Measurements from ENCODE around the gene GATA6. TPM values are rescaled to one million over a fixed set of nuclear protein-coding genes. Genes with fewer than 3 reads are reported as not detected.

GATA6 gene
- total and polyA plus RNA-seq, 2 of the 13 experiments (the other 11 are each of a cell fraction or from before 2014, with no cell fraction given) = 0.84 to 3.2 TPM

DNA sequence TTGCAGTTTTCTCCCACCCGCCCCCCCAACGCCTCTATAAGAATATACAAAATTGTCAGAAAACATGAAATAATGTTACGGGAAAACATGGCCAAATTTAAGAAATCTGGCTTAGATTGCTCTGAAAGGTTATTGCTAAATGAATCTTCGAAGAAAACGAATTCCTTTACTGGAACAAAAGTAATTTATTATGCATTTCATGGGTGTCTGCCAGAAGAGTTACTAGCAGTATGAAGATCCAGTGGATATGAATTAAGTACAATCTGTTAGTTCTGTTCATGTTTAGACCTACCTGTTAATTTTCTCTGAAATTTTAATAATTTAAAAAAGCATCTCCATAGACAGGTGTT, 21.9 kb downstream of the GATA6 start:
- no peaks in the 10 kb centered on the region for H3K36me3 ChIP-seq (replicated peaks in 1 of 2; ENCODE audit: control insufficient read depth in 1 of 2, insufficient read depth in 2 of 2, low read length in 2 of 2)
- intact Hi-C loops (cut with micrococcal nuclease; ENCODE audit: unreplicated experiment) = no loop called here
- WGBS (ENCODE audit: low lambda C conversion rate) = 93% methylated on average over 5 of the region's 5 CpGs
- H3K4me2 ChIP-seq (ENCODE audit: low read depth, low read length) = no peak overlapping the region
- ChIA-PET CTCF (ENCODE audit: low intra/inter-chr PET ratio, low total read pairs) (no interaction called here), POLR2A (no interaction called here)
- no peak overlapping the region for H3K9ac ChIP-seq (ENCODE audit: insufficient read depth, low read depth, low read length)
- no peak overlapping the region for H3K4me3 ChIP-seq (replicated peaks in 1 of 3; ENCODE audit: insufficient read depth in 1 of 3, low read depth in 2 of 3, low read length in 3 of 3)
- no peak overlapping the region for H3K27ac ChIP-seq (ENCODE audit: extremely low read length, insufficient read depth, low read length)
- no peaks in the 10 kb centered on the region for H3K9me3 ChIP-seq (ENCODE audit: low read length)
- no peak overlapping the region for H2AFZ ChIP-seq (ENCODE audit: low read length)
- no peaks in the 10 kb centered on the region for H3K27me3 ChIP-seq (ENCODE audit: control insufficient read depth in 1 of 2, insufficient read depth in 2 of 2, low read length in 2 of 2)
- in situ Hi-C loops (cut with HindIII; ENCODE audit: extremely low pct_ligation_motif_present, low pct_unique_long_range_greater_than_20kb) = no loop called here
- no peak for TF ChIP-seq U2AF2 (IDR thresholded peaks at IDR 0.05; ENCODE audit: low read depth, low read length)
- no peak for TF ChIP-seq ZNF124 (CRISPR knock-in tag; IDR thresholded peaks at IDR 0.05)
- no peak for TF ChIP-seq CCDC6 (CRISPR knock-in tag; IDR thresholded peaks at IDR 0.05)
- TF ChIP-seq, protein P1, sequence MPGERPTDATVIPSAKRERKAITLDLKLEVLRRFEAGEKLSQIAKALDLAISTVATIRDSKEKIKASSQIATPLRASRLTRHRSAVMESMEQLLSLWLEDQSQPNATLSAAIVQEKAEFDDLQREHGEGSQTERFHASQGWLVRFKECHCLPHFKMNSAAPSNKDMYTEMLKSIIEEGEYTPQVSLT (CRISPR knock-in tag; IDR thresholded peaks at IDR 0.05; ENCODE audit: borderline replicate concordance, low read depth) = no peak
- TF ChIP-seq, protein P2, sequence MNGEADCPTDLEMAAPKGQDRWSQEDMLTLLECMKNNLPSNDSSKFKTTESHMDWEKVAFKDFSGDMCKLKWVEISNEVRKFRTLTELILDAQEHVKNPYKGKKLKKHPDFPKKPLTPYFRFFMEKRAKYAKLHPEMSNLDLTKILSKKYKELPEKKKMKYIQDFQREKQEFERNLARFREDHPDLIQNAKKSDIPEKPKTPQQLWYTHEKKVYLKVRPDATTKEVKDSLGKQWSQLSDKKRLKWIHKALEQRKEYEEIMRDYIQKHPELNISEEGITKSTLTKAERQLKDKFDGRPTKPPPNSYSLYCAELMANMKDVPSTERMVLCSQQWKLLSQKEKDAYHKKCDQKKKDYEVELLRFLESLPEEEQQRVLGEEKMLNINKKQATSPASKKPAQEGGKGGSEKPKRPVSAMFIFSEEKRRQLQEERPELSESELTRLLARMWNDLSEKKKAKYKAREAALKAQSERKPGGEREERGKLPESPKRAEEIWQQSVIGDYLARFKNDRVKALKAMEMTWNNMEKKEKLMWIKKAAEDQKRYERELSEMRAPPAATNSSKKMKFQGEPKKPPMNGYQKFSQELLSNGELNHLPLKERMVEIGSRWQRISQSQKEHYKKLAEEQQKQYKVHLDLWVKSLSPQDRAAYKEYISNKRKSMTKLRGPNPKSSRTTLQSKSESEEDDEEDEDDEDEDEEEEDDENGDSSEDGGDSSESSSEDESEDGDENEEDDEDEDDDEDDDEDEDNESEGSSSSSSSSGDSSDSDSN (CRISPR knock-in tag; IDR thresholded peaks at IDR 0.05) = no peak
- TF ChIP-seq CC2D1A (CRISPR knock-in tag; IDR thresholded peaks at IDR 0.05) = no peak
- no peak for TF ChIP-seq ZNF567 (CRISPR knock-in tag; IDR thresholded peaks at IDR 0.05; ENCODE audit: borderline replicate concordance)
- TF ChIP-seq ZNF207 (IDR thresholded peaks at IDR 0.05; ENCODE audit: borderline replicate concordance) = no peak
- TF ChIP-seq PHF21A (CRISPR knock-in tag; IDR thresholded peaks at IDR 0.05) = no peak
- no peak for TF ChIP-seq SP5 (CRISPR knock-in tag; IDR thresholded peaks at IDR 0.05; ENCODE audit: borderline replicate concordance, low read depth)
- no peak for TF ChIP-seq POLR2AphosphoS2 (IDR thresholded peaks at IDR 0.05; ENCODE audit: low read depth, low read length)
- TF ChIP-seq, protein P3, sequence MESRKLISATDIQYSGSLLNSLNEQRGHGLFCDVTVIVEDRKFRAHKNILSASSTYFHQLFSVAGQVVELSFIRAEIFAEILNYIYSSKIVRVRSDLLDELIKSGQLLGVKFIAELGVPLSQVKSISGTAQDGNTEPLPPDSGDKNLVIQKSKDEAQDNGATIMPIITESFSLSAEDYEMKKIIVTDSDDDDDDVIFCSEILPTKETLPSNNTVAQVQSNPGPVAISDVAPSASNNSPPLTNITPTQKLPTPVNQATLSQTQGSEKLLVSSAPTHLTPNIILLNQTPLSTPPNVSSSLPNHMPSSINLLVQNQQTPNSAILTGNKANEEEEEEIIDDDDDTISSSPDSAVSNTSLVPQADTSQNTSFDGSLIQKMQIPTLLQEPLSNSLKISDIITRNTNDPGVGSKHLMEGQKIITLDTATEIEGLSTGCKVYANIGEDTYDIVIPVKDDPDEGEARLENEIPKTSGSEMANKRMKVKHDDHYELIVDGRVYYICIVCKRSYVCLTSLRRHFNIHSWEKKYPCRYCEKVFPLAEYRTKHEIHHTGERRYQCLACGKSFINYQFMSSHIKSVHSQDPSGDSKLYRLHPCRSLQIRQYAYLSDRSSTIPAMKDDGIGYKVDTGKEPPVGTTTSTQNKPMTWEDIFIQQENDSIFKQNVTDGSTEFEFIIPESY (CRISPR knock-in tag; IDR thresholded peaks at IDR 0.05) = no peak
- no peak for TF ChIP-seq FOXJ3 (CRISPR knock-in tag; IDR thresholded peaks at IDR 0.05; ENCODE audit: borderline replicate concordance)
- TF ChIP-seq, protein P4, sequence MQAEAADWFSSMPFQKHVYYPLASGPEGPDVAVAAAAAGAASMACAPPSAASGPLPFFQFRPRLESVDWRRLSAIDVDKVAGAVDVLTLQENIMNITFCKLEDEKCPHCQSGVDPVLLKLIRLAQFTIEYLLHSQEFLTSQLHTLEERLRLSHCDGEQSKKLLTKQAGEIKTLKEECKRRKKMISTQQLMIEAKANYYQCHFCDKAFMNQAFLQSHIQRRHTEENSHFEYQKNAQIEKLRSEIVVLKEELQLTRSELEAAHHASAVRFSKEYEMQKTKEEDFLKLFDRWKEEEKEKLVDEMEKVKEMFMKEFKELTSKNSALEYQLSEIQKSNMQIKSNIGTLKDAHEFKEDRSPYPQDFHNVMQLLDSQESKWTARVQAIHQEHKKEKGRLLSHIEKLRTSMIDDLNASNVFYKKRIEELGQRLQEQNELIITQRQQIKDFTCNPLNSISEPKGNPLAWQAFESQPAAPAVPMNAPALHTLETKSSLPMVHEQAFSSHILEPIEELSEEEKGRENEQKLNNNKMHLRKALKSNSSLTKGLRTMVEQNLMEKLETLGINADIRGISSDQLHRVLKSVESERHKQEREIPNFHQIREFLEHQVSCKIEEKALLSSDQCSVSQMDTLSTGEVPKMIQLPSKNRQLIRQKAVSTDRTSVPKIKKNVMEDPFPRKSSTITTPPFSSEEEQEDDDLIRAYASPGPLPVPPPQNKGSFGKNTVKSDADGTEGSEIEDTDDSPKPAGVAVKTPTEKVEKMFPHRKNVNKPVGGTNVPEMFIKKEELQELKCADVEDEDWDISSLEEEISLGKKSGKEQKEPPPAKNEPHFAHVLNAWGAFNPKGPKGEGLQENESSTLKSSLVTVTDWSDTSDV (CRISPR knock-in tag; IDR thresholded peaks at IDR 0.05) = no peak
- FAIRE-seq (no peak), DNase-seq (ENCODE audit: low spot score) (no peak), ATAC-seq (no peak)
- no peaks in the 10 kb centered on the region for H4K20me1 ChIP-seq (ENCODE audit: insufficient read depth, low read length)
- no peaks in the 10 kb centered on the region for H3K79me2 ChIP-seq (ENCODE audit: insufficient read depth, low read length)
- BruUV-seq (replicated peaks) = no TSS peak
- H3K4me1 ChIP-seq (ENCODE audit: insufficient read depth, low read length) = peaks cover 23% of the 10 kb centered on the region
